Measurements from ENCODE around the gene PNMA6E. TPM values are rescaled to one million over a fixed set of nuclear protein-coding genes. Genes with fewer than 3 reads are reported as not detected.

The PNMA6E gene
- total and polyA plus RNA-seq, 2 experiments from 2014 or later: 0.06 TPM; not detected in 1

GRCh38 chrX:153347530-153347929 is 53.6 kb downstream of the PNMA6E start:
- Histone ChIP-seq H3K4me1 (ENCODE audit: low read depth) (no peaks in the 10 kb centered on the region), H3K27ac (no peak overlapping the region), H3K4me3 (no peak overlapping the region), H3K27me3 (no peaks in the 10 kb centered on the region), H3K36me3 (peaks cover 4% of the 10 kb centered on the region), H3K9me3 (ENCODE audit: low read depth) (no peaks in the 10 kb centered on the region)
- DNase-seq (ENCODE audit: low read depth in 1 of 2, low spot score in 1 of 2): no peak
- TF ChIP-seq CTCF (IDR thresholded peaks at IDR 0.05; ENCODE audit: low read depth, low read length): no peak

Other genes starting within 250 kb of the PNMA6E start
- not detected in 2 replicates for gene MAGEA1, start 222.1 kb downstream of the PNMA6E start, total RNA-seq
- gene MAGEA1, start 222.1 kb downstream of the PNMA6E start, polyA plus RNA-seq: not detected in 2 replicates
- gene PNMA6F, start 79.6 kb downstream of the PNMA6E start, total RNA-seq: not detected in 2 replicates
- gene PNMA6F, start 79.6 kb downstream of the PNMA6E start, polyA plus RNA-seq: not detected in 2 replicates
- 7.9 and 13.8 TPM in 2 replicates for gene ZNF275, start 67.2 kb downstream of the PNMA6E start, total RNA-seq
- 3.6 and 8.8 TPM in 2 replicates for gene ZNF275, start 67.2 kb downstream of the PNMA6E start, polyA plus RNA-seq
- 0.09 TPM in 1 of 2 replicates, not detected in the other for gene ZFP92, start 10.1 kb upstream of the PNMA6E start, total RNA-seq
- not detected in 2 replicates for gene ZFP92, start 10.1 kb upstream of the PNMA6E start, polyA plus RNA-seq
- gene TREX2, start 44.7 kb upstream of the PNMA6E start, total RNA-seq: 0.36 TPM in 1 of 2 replicates, not detected in the other
- gene TREX2, start 44.7 kb upstream of the PNMA6E start, polyA plus RNA-seq: not detected in 2 replicates
- 19.1 and 19.8 TPM in 2 replicates for gene HAUS7, start 69.2 kb upstream of the PNMA6E start, total RNA-seq
- 12.9 and 22.6 TPM in 2 replicates for gene HAUS7, start 69.2 kb upstream of the PNMA6E start, polyA plus RNA-seq
- 0.54 and 1.9 TPM in 2 replicates for gene BGN, start 93.6 kb upstream of the PNMA6E start, total RNA-seq
- gene BGN, start 93.6 kb upstream of the PNMA6E start, polyA plus RNA-seq: 1.0 and 2.2 TPM in 2 replicates
- 0.14 and 0.21 TPM in 2 replicates for gene ATP2B3, start 116.3 kb upstream of the PNMA6E start, total RNA-seq
- 0.06 and 0.42 TPM in 2 replicates for gene ATP2B3, start 116.3 kb upstream of the PNMA6E start, polyA plus RNA-seq
- 28.5 and 33.8 TPM in 2 replicates for gene CCNQ, start 197.8 kb upstream of the PNMA6E start, total RNA-seq
- gene CCNQ, start 197.8 kb upstream of the PNMA6E start, polyA plus RNA-seq: 36.8 and 37.0 TPM in 2 replicates
- gene DUSP9, start 245.9 kb upstream of the PNMA6E start, total RNA-seq: 5.4 and 8.7 TPM in 2 replicates
- gene DUSP9, start 245.9 kb upstream of the PNMA6E start, polyA plus RNA-seq: 6.8 and 8.7 TPM in 2 replicates

All from cardiac muscle cell (in vitro differentiated cells and primary cell).